ENCODE data around the gene RNF40.

GRCh38 chr16:30794634-30795033 is 32.5 kb downstream of the RNF40 start:
- TF ChIP-seq CTCF (IDR thresholded peaks at IDR 0.05; ENCODE audit: borderline replicate concordance, extremely low read depth, low read length, poor library complexity, severe bottlenecking) (no peak), EZH2 (IDR thresholded peaks at IDR 0.05; ENCODE audit: borderline replicate concordance, low read depth, low read length, severe bottlenecking) (no peak)
